GM21423 (cell line): ENCODE data around the gene CISD3.
"Not testable (repeated sequence)": the region's sequence is repeated elsewhere in the genome, so short reads cannot be mapped to it uniquely, and the experiment has no call there.

ENCODE experiments used
- ATAC-seq: cut with Tn5 transposase; IDR thresholded peaks from one replicate; pipeline ENCODE4 v1.9.1; 2021; ENCODE audit warnings: mild to moderate bottlenecking, moderate library complexity; ENCODE audit not compliant: unreplicated experiment

CISD3 gene

GRCh38 chr17:38707678-38708351 is 22.3 kb upstream of the CISD3 start:
- no peak for ATAC-seq

GRCh38 chr17:38709104-38709820 is 20.9 kb upstream of the CISD3 start:
- ATAC-seq, result no peak

- ATAC-seq, result no peak
Observed at GRCh38 chr17:38709864-38710603, 20.1 kb upstream of the CISD3 start.

- ATAC-seq, result no peak
Observed at GRCh38 chr17:38710604-38710962, 19.6 kb upstream of the CISD3 start.

- ATAC-seq, result no peak
Observed at GRCh38 chr17:38710985-38711384, 19.2 kb upstream of the CISD3 start.

GRCh38 chr17:38711792-38712571 is 18.2 kb upstream of the CISD3 start:
- ATAC-seq, result no peak

- no peak for ATAC-seq
Observed at GRCh38 chr17:38712593-38712992, 17.5 kb upstream of the CISD3 start.

- ATAC-seq, result no peak
Observed at GRCh38 chr17:38713456-38714075, 16.6 kb upstream of the CISD3 start.

GRCh38 chr17:38715216-38715943 is 14.8 kb upstream of the CISD3 start:
- no peak for ATAC-seq

GRCh38 chr17:38716368-38717005 is 13.7 kb upstream of the CISD3 start:
- ATAC-seq, result no peak

- no peak for ATAC-seq
Observed at GRCh38 chr17:38717139-38717745, 12.9 kb upstream of the CISD3 start.

GRCh38 chr17:38719289-38719942 is 10.7 kb upstream of the CISD3 start:
- no peak for ATAC-seq

- no peak for ATAC-seq
Observed at GRCh38 chr17:38719943-38720641, 10.0 kb upstream of the CISD3 start.

GRCh38 chr17:38720941-38721340 is 9.2 kb upstream of the CISD3 start:
- no peak for ATAC-seq

GRCh38 chr17:38721802-38722201 is 8.3 kb upstream of the CISD3 start:
- no peak for ATAC-seq

GRCh38 chr17:38724337-38724988 is 5.7 kb upstream of the CISD3 start:
- ATAC-seq, result no peak

- ATAC-seq, result no peak
Observed at GRCh38 chr17:38725066-38725465, 5.1 kb upstream of the CISD3 start.

GRCh38 chr17:38726145-38726544 is 4.0 kb upstream of the CISD3 start:
- not testable (repeated sequence) for ATAC-seq
